ENCODE data around the gene EARS2. TPM values are rescaled to one million over a fixed set of nuclear protein-coding genes. Genes with fewer than 3 reads are reported as not detected.
"Not testable (repeated sequence)": the region's sequence is repeated elsewhere in the genome, so short reads cannot be mapped to it uniquely, and the experiment has no call there.

EARS2 gene
- total RNA-seq, 1 donor from 2014 or later: 8.3 TPM

- no peaks in the 10 kb centered on the region for H3K9me3 Mint-ChIP-seq (ENCODE audit: unreplicated experiment)
- H3K4me1 Mint-ChIP-seq (ENCODE audit: low read depth, unreplicated experiment): no peaks in the 10 kb centered on the region
- H3K4me3 Mint-ChIP-seq (ENCODE audit: unreplicated experiment): no peak overlapping the region
- no peaks in the 10 kb centered on the region for H3K36me3 Mint-ChIP-seq (ENCODE audit: unreplicated experiment)
- TF ChIP-seq CTCF (IDR thresholded peaks at IDR 0.05; ENCODE audit: partially characterized antibody, unreplicated experiment): no peak
- no peaks in the 10 kb centered on the region for H3K27me3 Mint-ChIP-seq (ENCODE audit: unreplicated experiment)
- no peak overlapping the region for H3K27ac Mint-ChIP-seq (ENCODE audit: unreplicated experiment)
- no peak for DNase-seq
These were observed 71.9 kb downstream of the EARS2 start for GRCh38 chr16:23485257-23485614.

- no peak for TF ChIP-seq CTCF (IDR thresholded peaks at IDR 0.05; ENCODE audit: partially characterized antibody, unreplicated experiment)
- Mint-ChIP-seq H3K9me3 (ENCODE audit: unreplicated experiment) (no peaks in the 10 kb centered on the region), H3K4me3 (ENCODE audit: unreplicated experiment) (no peak overlapping the region), H3K36me3 (ENCODE audit: unreplicated experiment) (no peaks in the 10 kb centered on the region), H3K4me1 (ENCODE audit: low read depth, unreplicated experiment) (no peaks in the 10 kb centered on the region), H3K27me3 (ENCODE audit: unreplicated experiment) (no peaks in the 10 kb centered on the region), H3K27ac (ENCODE audit: unreplicated experiment) (no peak overlapping the region)
- no peak for DNase-seq
These were observed 72.5 kb downstream of the EARS2 start for GRCh38 chr16:23484510-23485256.

GRCh38 chr16:23483492-23483891 is 73.7 kb downstream of the EARS2 start:
- not testable (repeated sequence) for H3K4me1 Mint-ChIP-seq (ENCODE audit: low read depth, unreplicated experiment); H3K27ac Mint-ChIP-seq (ENCODE audit: unreplicated experiment); H3K27me3 Mint-ChIP-seq (ENCODE audit: unreplicated experiment); H3K4me3 Mint-ChIP-seq (ENCODE audit: unreplicated experiment); DNase-seq; H3K9me3 Mint-ChIP-seq (ENCODE audit: unreplicated experiment); H3K36me3 Mint-ChIP-seq (ENCODE audit: unreplicated experiment)

GRCh38 chr16:23482778-23483177 is 74.4 kb downstream of the EARS2 start:
- H3K27me3 Mint-ChIP-seq (ENCODE audit: unreplicated experiment): no peaks in the 10 kb centered on the region
- no peak for TF ChIP-seq CTCF (IDR thresholded peaks at IDR 0.05; ENCODE audit: partially characterized antibody, unreplicated experiment)
- no peaks in the 10 kb centered on the region for H3K9me3 Mint-ChIP-seq (ENCODE audit: unreplicated experiment)
- no peaks in the 10 kb centered on the region for H3K36me3 Mint-ChIP-seq (ENCODE audit: unreplicated experiment)
- no peak for DNase-seq
- H3K4me1 Mint-ChIP-seq (ENCODE audit: low read depth, unreplicated experiment): no peaks in the 10 kb centered on the region
- no peak overlapping the region for H3K4me3 Mint-ChIP-seq (ENCODE audit: unreplicated experiment)
- H3K27ac Mint-ChIP-seq (ENCODE audit: unreplicated experiment): no peak overlapping the region

- DNase-seq: no peak
- no peak for TF ChIP-seq CTCF (IDR thresholded peaks at IDR 0.05; ENCODE audit: partially characterized antibody, unreplicated experiment)
- H3K27ac Mint-ChIP-seq (ENCODE audit: unreplicated experiment): no peak overlapping the region
- H3K4me1 Mint-ChIP-seq (ENCODE audit: low read depth, unreplicated experiment): no peaks in the 10 kb centered on the region
- no peak overlapping the region for H3K4me3 Mint-ChIP-seq (ENCODE audit: unreplicated experiment)
- peaks cover 2% of the 10 kb centered on the region for H3K9me3 Mint-ChIP-seq (ENCODE audit: unreplicated experiment)
- no peaks in the 10 kb centered on the region for H3K27me3 Mint-ChIP-seq (ENCODE audit: unreplicated experiment)
- H3K36me3 Mint-ChIP-seq (ENCODE audit: unreplicated experiment): no peaks in the 10 kb centered on the region
These were observed 76.9 kb downstream of the EARS2 start for GRCh38 chr16:23480257-23480656.

All from glutamatergic neuron (in vitro differentiated cells).